Activated CD8-positive, alpha-beta memory T cell treated with anti-CD3 and anti-CD28 coated beads for 48 hours (primary cell): ENCODE data around the gene HOXA10.
A peak's percentile ranks its signal among the peaks of the same experiment; 100 is the strongest.

ENCODE experiments used
- DNase-seq, 3 experiments: peaks; one replicate each; pipeline ENCODE4 v3.0.0-alpha.2; 2020; ENCODE audit warnings: low read depth in 2 of 3, low spot score in 2 of 3

The HOXA10 gene

GRCh38 chr7:27157702-27158431 is 16.3 kb downstream of the HOXA10 start:
- DNase-seq = no peak

GRCh38 chr7:27156916-27157701 is 17.0 kb downstream of the HOXA10 start:
- DNase-seq = no peak

- no peak for DNase-seq
These were observed 17.6 kb downstream of the HOXA10 start, which contains the start of gene HOXA7 for GRCh38 chr7:27156508-27156898. TSS of gene HOXA7 (minus strand) at chr7:27156675. CDS start at chr7:27156545, 130 bp downstream.

GRCh38 chr7:27155816-27156507 is 18.2 kb downstream of the HOXA10 start:
- no peak for DNase-seq

- DNase-seq = no peak
These were observed 19.0 kb downstream of the HOXA10 start for GRCh38 chr7:27154901-27155815.

- DNase-seq = no peak
These were observed 19.8 kb downstream of the HOXA10 start for GRCh38 chr7:27154369-27154768.

- no peak for DNase-seq
These were observed 20.6 kb downstream of the HOXA10 start for GRCh38 chr7:27153526-27153925.

- DNase-seq = no peak
These were observed 21.2 kb downstream of the HOXA10 start for GRCh38 chr7:27152816-27153442.

GRCh38 chr7:27151931-27152815 is 21.9 kb downstream of the HOXA10 start, which contains the start of gene HOXA3:
TSS of gene HOXA3 (minus strand) at chr7:27152583. CDS start at chr7:27110640, 41,943 bp downstream.
- no peak for DNase-seq

- DNase-seq = no peak
These were observed 22.7 kb downstream of the HOXA10 start for GRCh38 chr7:27151341-27151930.

GRCh38 chr7:27150568-27151340 is 23.4 kb downstream of the HOXA10 start:
- peak in 1 of 3 experiments; percentile 40 for DNase-seq

- no peak for DNase-seq
These were observed 24.1 kb downstream of the HOXA10 start for GRCh38 chr7:27149842-27150567.

- DNase-seq = no peak
These were observed 25.1 kb downstream of the HOXA10 start for GRCh38 chr7:27148756-27149641.

GRCh38 chr7:27148031-27148755 is 25.9 kb downstream of the HOXA10 start:
- no peak for DNase-seq

GRCh38 chr7:27147199-27148030 is 26.7 kb downstream of the HOXA10 start, which contains the start of gene HOXA6:
TSS of gene HOXA6 (minus strand) at chr7:27147774. CDS start at chr7:27147749, 25 bp downstream.
- no peak for DNase-seq
